ENCODE results near the gene DNAJB11.
"Not testable (repeated sequence)": the region's sequence is repeated elsewhere in the genome, so short reads cannot be mapped to it uniquely, and the experiment has no call there.

DNA sequence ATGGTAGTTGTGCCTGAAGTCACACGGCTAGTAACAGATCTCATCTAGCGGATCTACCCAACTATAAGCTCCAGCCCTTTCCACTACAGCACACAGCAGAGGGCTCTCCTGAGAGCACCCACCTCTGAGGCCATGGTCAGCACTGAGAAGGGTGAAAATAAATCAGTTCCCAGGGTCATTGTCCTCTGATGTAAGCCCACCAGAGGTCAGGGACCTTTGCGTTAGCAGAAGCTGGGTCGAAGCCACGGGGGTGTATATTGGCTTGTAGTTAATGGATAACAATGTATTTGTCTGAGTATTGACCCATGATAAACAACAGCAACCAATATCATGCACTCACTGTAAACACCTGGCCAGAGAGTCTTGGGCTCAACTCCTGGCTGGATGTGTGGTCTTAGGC lies 63.7 kb downstream of the DNAJB11 start:
- TF ChIP-seq ARNTL (CRISPR knock-in tag; IDR thresholded peaks at IDR 0.05; ENCODE audit: borderline replicate concordance, low read depth); CSDC2 (CRISPR knock-in tag; IDR thresholded peaks at IDR 0.05); ZFP3 (CRISPR knock-in tag; IDR thresholded peaks at IDR 0.05); PPARA (CRISPR knock-in tag; IDR thresholded peaks at IDR 0.05; ENCODE audit: borderline replicate concordance); TCF4 (CRISPR knock-in tag; IDR thresholded peaks at IDR 0.05; ENCODE audit: borderline replicate concordance); ISL1 (CRISPR knock-in tag; IDR thresholded peaks at IDR 0.05); CREB5 (CRISPR knock-in tag; IDR thresholded peaks at IDR 0.05; ENCODE audit: low read depth): not testable (repeated sequence)
- TF ChIP-seq, protein P1, sequence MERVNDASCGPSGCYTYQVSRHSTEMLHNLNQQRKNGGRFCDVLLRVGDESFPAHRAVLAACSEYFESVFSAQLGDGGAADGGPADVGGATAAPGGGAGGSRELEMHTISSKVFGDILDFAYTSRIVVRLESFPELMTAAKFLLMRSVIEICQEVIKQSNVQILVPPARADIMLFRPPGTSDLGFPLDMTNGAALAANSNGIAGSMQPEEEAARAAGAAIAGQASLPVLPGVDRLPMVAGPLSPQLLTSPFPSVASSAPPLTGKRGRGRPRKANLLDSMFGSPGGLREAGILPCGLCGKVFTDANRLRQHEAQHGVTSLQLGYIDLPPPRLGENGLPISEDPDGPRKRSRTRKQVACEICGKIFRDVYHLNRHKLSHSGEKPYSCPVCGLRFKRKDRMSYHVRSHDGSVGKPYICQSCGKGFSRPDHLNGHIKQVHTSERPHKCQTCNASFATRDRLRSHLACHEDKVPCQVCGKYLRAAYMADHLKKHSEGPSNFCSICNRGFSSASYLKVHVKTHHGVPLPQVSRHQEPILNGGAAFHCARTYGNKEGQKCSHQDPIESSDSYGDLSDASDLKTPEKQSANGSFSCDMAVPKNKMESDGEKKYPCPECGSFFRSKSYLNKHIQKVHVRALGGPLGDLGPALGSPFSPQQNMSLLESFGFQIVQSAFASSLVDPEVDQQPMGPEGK (CRISPR knock-in tag; IDR thresholded peaks at IDR 0.05; ENCODE audit: borderline replicate concordance): not testable (repeated sequence)

All from SK-N-SH treated with all-trans-retinoic acid at 6 μM for 48 hours (cell line).